ENCODE data around the gene SPTLC2.
"Not testable (repeated sequence)": the region's sequence is repeated elsewhere in the genome, so short reads cannot be mapped to it uniquely, and the experiment has no call there.

Gene SPTLC2

GRCh38 chr14:77544571-77544970, 71.9 kb downstream of the SPTLC2 start:
- no peak for DNase-seq

- no peak for DNase-seq
These were observed 72.7 kb downstream of the SPTLC2 start for GRCh38 chr14:77543637-77544334.

- DNase-seq = no peak
These were observed 73.2 kb downstream of the SPTLC2 start for GRCh38 chr14:77543240-77543551.

GRCh38 chr14:77542421-77543239, 73.8 kb downstream of the SPTLC2 start:
- no peak for DNase-seq

GRCh38 chr14:77541905-77542304, 74.5 kb downstream of the SPTLC2 start:
- no peak for DNase-seq

GRCh38 chr14:77536951-77537350, 79.5 kb downstream of the SPTLC2 start:
- not testable (repeated sequence) for DNase-seq

GRCh38 chr14:77531071-77531470, 85.4 kb downstream of the SPTLC2 start:
- no peak for DNase-seq

- DNase-seq = no peak
These were observed 86.5 kb downstream of the SPTLC2 start for GRCh38 chr14:77529963-77530362.

GRCh38 chr14:77529213-77529612, 87.2 kb downstream of the SPTLC2 start:
- DNase-seq = no peak

- DNase-seq = not testable (repeated sequence)
These were observed 87.7 kb downstream of the SPTLC2 start for GRCh38 chr14:77528701-77529100.

- no peak for DNase-seq
These were observed 90.2 kb downstream of the SPTLC2 start for GRCh38 chr14:77526266-77526665.

GRCh38 chr14:77524536-77524935, 91.9 kb downstream of the SPTLC2 start:
- no peak for DNase-seq

GRCh38 chr14:77523109-77523508, 93.3 kb downstream of the SPTLC2 start:
- no peak for DNase-seq

GRCh38 chr14:77520555-77520954, 95.9 kb downstream of the SPTLC2 start:
- no peak for DNase-seq

GRCh38 chr14:77516126-77516525, 100.3 kb downstream of the SPTLC2 start:
- no peak for DNase-seq

GRCh38 chr14:77511486-77512162, 104.8 kb downstream of the SPTLC2 start:
- DNase-seq = no peak

- no peak for DNase-seq
These were observed 107.1 kb downstream of the SPTLC2 start for GRCh38 chr14:77509366-77509765.

- DNase-seq = no peak
These were observed 107.6 kb downstream of the SPTLC2 start for GRCh38 chr14:77508876-77509275.

- no peak for DNase-seq
These were observed 108.2 kb downstream of the SPTLC2 start for GRCh38 chr14:77508249-77508648.

GRCh38 chr14:77507762-77508161, 108.7 kb downstream of the SPTLC2 start:
- no peak for DNase-seq

GRCh38 chr14:77505031-77505430, 111.4 kb downstream of the SPTLC2 start:
- no peak for DNase-seq

GRCh38 chr14:77503138-77503537, 113.3 kb downstream of the SPTLC2 start:
- no peak for DNase-seq

- DNase-seq = no peak
These were observed 114.2 kb downstream of the SPTLC2 start for GRCh38 chr14:77502109-77502782.

Data from activated T-cell treated with anti-CD3 and anti-CD28 coated beads, Interleukin-2, amount 50 U/mL, for 48 hours (primary cell).